GM13977 (cell line): ENCODE data around the gene LCOR.
A peak's percentile ranks its signal among the peaks of the same experiment; 100 is the strongest.

ENCODE experiments used
- DNase-seq: peaks from one replicate; pipeline ENCODE4 v3.0.0; 2012; ENCODE audit warnings: low spot score
- CTCF ChIP-seq: IDR thresholded peaks from 2 replicates; pipeline ENCODE4 v1.5.1; 2012; ENCODE audit warnings: mild to moderate bottlenecking, control low read depth; ENCODE audit not compliant: insufficient read depth; ENCODE audit errors: extremely low read depth, missing control alignments
- in situ Hi-C: fragments of 300-500 bp; cut with MboI; formaldehyde crosslinking; loops from one replicate; pipeline ENCODE4 v1.12.0; 2022; ENCODE audit warnings: low sequenced_read_pairs, low pct_unique_long_range_greater_than_20kb, mixed read lengths, inconsistent platforms; ENCODE audit not compliant: unreplicated experiment

LCOR gene

GRCh38 chr10:96850113-96850512 is 18.0 kb downstream of the LCOR start:
- TF ChIP-seq CTCF, result no peak
- in situ Hi-C loops, result no loop called here
- no peak for DNase-seq

- DNase-seq, result no peak
- in situ Hi-C loops, result no loop called here
- TF ChIP-seq CTCF, result no peak
Observed at GRCh38 chr10:96850825-96851224, 18.7 kb downstream of the LCOR start.

GRCh38 chr10:96851281-96851680 is 19.2 kb downstream of the LCOR start:
- no peak for TF ChIP-seq CTCF
- in situ Hi-C loops, result no loop called here
- DNase-seq, result no peak

- DNase-seq, result no peak
- TF ChIP-seq CTCF, result no peak
- in situ Hi-C loops, result no loop called here
Observed at GRCh38 chr10:96856317-96856716, 24.2 kb downstream of the LCOR start.

- TF ChIP-seq CTCF, result no peak
- in situ Hi-C loops, result no loop called here
- no peak for DNase-seq
Observed at GRCh38 chr10:96857301-96858012, 25.4 kb downstream of the LCOR start.

- in situ Hi-C loops, result no loop called here
- peak; percentile 25 for DNase-seq
- TF ChIP-seq CTCF, result no peak
Observed at GRCh38 chr10:96858038-96858705, 26.1 kb downstream of the LCOR start.
